ENCODE measurements around the gene ASB6. TPM values are rescaled to one million over a fixed set of nuclear protein-coding genes. Genes with fewer than 3 reads are reported as not detected.
"Not testable (repeated sequence)": the region's sequence is repeated elsewhere in the genome, so short reads cannot be mapped to it uniquely, and the experiment has no call there.

Gene ASB6
- polyA plus RNA-seq, 1 experiment, result 23.2 TPM

- TF ChIP-seq, protein P1, sequence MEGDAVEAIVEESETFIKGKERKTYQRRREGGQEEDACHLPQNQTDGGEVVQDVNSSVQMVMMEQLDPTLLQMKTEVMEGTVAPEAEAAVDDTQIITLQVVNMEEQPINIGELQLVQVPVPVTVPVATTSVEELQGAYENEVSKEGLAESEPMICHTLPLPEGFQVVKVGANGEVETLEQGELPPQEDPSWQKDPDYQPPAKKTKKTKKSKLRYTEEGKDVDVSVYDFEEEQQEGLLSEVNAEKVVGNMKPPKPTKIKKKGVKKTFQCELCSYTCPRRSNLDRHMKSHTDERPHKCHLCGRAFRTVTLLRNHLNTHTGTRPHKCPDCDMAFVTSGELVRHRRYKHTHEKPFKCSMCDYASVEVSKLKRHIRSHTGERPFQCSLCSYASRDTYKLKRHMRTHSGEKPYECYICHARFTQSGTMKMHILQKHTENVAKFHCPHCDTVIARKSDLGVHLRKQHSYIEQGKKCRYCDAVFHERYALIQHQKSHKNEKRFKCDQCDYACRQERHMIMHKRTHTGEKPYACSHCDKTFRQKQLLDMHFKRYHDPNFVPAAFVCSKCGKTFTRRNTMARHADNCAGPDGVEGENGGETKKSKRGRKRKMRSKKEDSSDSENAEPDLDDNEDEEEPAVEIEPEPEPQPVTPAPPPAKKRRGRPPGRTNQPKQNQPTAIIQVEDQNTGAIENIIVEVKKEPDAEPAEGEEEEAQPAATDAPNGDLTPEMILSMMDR (IDR thresholded peaks at IDR 0.05; ENCODE audit: insufficient read depth, low read depth, low read length), result no peak
- POLR2A ChIA-PET, result interaction anchor here (0.6 to 0.9 kb wide), 3 partner anchors 10 to 100 kb away, joined by 3 to 4 read pairs (median 3); no protein-coding TSS in a partner anchor
- CTCF ChIA-PET, result interaction anchor here (0.6 to 2.2 kb wide), 13 partner anchors 9 to 465 kb away, joined by 3 to 9 read pairs (median 3); no protein-coding TSS in a partner anchor
These were observed 45.2 kb downstream of the ASB6 start for GRCh38 chr9:129596541-129597331.

GRCh38 chr9:129595903-129596540 is 45.9 kb downstream of the ASB6 start:
- H3K36me3 ChIP-seq (ENCODE audit: control insufficient read depth, insufficient read depth, low read length), result no peaks in the 10 kb centered on the region
- H3K27me3 ChIP-seq (ENCODE audit: control insufficient read depth, insufficient read depth, low read length), result no peaks in the 10 kb centered on the region
- CTCF ChIA-PET, result interaction anchor here (0.9 to 2.2 kb wide), 9 partner anchors 9 to 464 kb away, joined by 3 to 9 read pairs (median 4); no protein-coding TSS in a partner anchor
- TF ChIP-seq, protein P1 (IDR thresholded peaks at IDR 0.05; ENCODE audit: insufficient read depth, low read depth, low read length), result no peak
- no peak overlapping the region for H3K4me3 ChIP-seq (ENCODE audit: low read depth, low read length)
- POLR2A ChIA-PET, result interaction anchor here (0.6 to 0.9 kb wide), 4 partner anchors 13 to 99 kb away, joined by 3 to 9 read pairs (median 4); no protein-coding TSS in a partner anchor
- no peak for DNase-seq (ENCODE audit: low read depth)

More at GRCh38 chr9:129596541-129597331, 45.2 kb downstream of the ASB6 start:
- no peaks in the 10 kb centered on the region for H3K36me3 ChIP-seq (ENCODE audit: control insufficient read depth, insufficient read depth, low read length)
- H3K4me3 ChIP-seq (ENCODE audit: low read depth, low read length), result peak overlapping the region; percentile 49
- no peak for DNase-seq (ENCODE audit: low read depth)
- H3K27me3 ChIP-seq (ENCODE audit: control insufficient read depth, insufficient read depth, low read length), result no peaks in the 10 kb centered on the region

DNA sequence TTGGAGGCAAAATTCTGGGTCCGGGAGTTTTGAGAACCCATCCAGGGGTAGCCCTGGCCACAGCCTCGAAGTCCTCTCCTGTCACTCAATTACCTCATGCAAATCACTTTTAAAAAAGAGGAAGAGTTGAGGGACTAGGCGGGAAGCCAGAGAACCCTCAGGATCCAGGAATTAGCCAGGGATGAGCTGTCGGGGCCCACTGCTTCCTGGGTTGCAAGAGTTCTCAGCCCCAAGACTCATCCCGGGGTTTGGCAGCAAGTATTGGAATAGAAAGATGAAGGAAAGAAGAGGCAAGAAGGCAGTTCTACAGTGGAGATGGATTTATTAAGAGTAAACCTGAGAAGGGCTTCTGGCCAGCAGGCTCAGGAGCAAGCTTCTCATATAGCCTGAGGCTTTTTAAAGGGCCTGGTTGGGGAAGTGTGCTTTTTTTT is 46.6 kb downstream of the ASB6 start:
- H3K27me3 ChIP-seq (ENCODE audit: control insufficient read depth, insufficient read depth, low read length), result no peaks in the 10 kb centered on the region
- CTCF ChIA-PET, result interaction anchor here (1.0 kb wide), 1 partner anchor 28 kb away, joined by 3 read pairs; no protein-coding TSS in a partner anchor
- no peak for DNase-seq (ENCODE audit: low read depth)
- TF ChIP-seq, protein P1 (IDR thresholded peaks at IDR 0.05; ENCODE audit: insufficient read depth, low read depth, low read length), result no peak
- no peaks in the 10 kb centered on the region for H3K36me3 ChIP-seq (ENCODE audit: control insufficient read depth, insufficient read depth, low read length)
- no peak overlapping the region for H3K4me3 ChIP-seq (ENCODE audit: low read depth, low read length)
- POLR2A ChIA-PET, result interaction anchor here (0.6 kb wide), 2 partner anchors 12 to 99 kb away, joined by 4 to 9 read pairs; no protein-coding TSS in a partner anchor

DNA sequence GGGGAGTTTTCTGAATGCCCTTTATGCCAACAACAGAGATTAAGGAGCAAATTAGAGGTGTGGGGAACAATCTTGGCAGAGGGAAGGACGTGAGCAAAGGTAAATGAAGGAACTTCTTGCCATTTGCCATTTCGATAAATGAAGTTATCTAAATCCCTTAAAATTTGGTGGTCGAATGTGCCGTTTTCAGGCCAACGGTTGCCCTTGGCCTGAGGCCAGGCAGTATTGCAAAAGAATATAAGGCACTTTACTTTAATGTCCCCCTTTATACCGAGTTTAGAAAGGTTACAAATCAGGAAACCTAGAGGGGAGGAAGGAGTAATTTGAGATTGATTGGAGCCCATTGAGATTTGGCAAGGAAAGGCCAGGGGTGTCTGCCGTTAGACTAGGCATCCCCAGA is 47.3 kb downstream of the ASB6 start:
- no peaks in the 10 kb centered on the region for H3K36me3 ChIP-seq (ENCODE audit: control insufficient read depth, insufficient read depth, low read length)
- DNase-seq (ENCODE audit: low read depth), result no peak
- TF ChIP-seq, protein P1 (IDR thresholded peaks at IDR 0.05; ENCODE audit: insufficient read depth, low read depth, low read length), result no peak
- H3K27me3 ChIP-seq (ENCODE audit: control insufficient read depth, insufficient read depth, low read length), result no peaks in the 10 kb centered on the region
- ChIA-PET POLR2A (no interaction called here), CTCF (interaction anchor here (1.8 kb wide), 1 partner anchor 463 kb away, joined by 6 read pairs; no protein-coding TSS in a partner anchor)
- H3K4me3 ChIP-seq (ENCODE audit: low read depth, low read length), result no peak overlapping the region

DNA sequence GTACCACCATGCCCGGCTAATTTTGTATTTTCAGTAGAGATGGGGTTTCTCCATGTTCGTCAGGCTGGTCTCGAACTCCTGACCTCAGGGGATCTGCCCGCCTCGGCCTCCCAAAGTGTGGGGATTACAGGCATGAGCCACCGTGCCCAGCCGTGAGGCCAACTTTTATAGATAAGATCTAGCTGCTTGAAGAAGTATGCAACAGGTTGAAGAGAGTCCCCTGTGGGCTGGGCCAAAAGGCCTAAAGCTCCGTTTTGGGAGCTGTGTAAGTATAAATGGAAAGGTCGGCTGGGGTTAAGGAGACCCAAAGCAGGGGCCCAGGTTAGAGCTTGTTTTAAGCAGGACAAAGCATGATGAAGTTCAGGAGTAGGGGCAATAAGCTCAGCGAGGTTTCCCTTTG is 49.2 kb downstream of the ASB6 start:
- H3K36me3 ChIP-seq (ENCODE audit: control insufficient read depth, insufficient read depth, low read length); H3K4me3 ChIP-seq (ENCODE audit: low read depth, low read length); DNase-seq (ENCODE audit: low read depth); POLR2A ChIA-PET; H3K27me3 ChIP-seq (ENCODE audit: control insufficient read depth, insufficient read depth, low read length): not testable (repeated sequence)
- CTCF ChIA-PET, result interaction anchor here (0.9 to 1.8 kb wide), 3 partner anchors 9 to 461 kb away, joined by 3 to 6 read pairs (median 4); no protein-coding TSS in a partner anchor
